ENCODE results near the gene SYNCRIP. TPM values are rescaled to one million over a fixed set of nuclear protein-coding genes. Genes with fewer than 3 reads are reported as not detected.

The SYNCRIP gene
- total and polyA plus RNA-seq, 2 of the 13 experiments (the other 11 are each of a cell fraction or from before 2014, with no cell fraction given) = 8.1 to 112 TPM

DNA sequence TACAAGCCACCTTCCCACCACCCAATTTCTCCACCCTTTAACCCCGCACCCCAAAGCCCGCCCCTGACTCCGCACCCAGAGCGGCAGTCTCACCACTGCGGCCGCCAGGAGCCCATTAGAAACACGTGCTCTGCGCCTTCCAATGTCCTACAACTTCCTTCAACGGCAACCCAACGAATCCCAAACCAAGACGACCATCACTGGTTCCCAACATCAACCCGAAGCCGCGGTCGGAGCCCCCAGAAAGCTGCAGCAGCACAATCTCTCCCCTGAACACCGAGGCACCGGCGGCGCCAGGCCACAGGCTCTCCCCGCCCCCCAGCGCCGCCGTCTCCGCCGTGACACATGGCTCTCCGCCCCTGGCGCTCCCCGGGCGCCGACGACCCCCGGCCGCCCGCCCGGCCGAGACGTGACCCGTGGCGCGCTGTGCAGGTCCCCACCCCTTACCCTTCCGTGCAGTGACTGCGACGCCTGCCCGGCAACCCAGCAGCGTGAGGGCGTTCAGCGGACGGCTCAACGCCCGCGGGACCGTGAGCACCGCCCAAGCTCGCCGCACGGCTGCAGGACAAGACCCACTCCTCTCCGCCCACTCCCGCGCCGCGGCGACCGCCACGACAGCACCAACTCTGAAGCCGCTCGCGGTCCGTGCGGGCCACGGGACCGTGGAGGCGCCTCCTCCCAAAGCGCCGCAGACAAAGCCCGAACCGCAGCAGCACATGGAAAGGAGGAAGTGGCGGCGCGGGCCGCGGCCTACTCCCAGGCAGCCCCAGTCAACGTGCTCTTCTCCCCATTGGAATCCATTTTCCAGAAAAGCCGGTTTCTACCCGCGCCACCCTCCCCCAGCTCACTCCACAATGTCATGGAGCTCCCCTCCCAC, 551 bp downstream of the SYNCRIP start (continued):
- TF ChIP-seq GABPA (IDR thresholded peaks at IDR 0.05; ENCODE audit: low read depth, low read length) (no peak), GABPA (CRISPR knock-in tag; IDR thresholded peaks at IDR 0.05; ENCODE audit: low read depth) (no peak), RNF219 (CRISPR knock-in tag; IDR thresholded peaks at IDR 0.05) (0 out of 2 replicates have a peak, but pooled peaks have one; percentile 25), CSRNP2 (CRISPR knock-in tag; conservative IDR thresholded peaks at IDR 0.05; ENCODE audit: low read depth) (no peak; the same call in 1 of the 2 replicates), ZNF329 (CRISPR knock-in tag; IDR thresholded peaks at IDR 0.05; ENCODE audit: low read depth) (no peak; the same call in 1 of the 2 replicates), ZNF251 (CRISPR knock-in tag; IDR thresholded peaks at IDR 0.05) (no peak), KMT2A (CRISPR knock-in tag; IDR thresholded peaks at IDR 0.05) (peak; percentile 54; the same call in 1 of the 2 replicates), CBX5 (CRISPR knock-in tag; IDR thresholded peaks at IDR 0.05; ENCODE audit: borderline replicate concordance) (no peak), MYC (CRISPR knock-in tag; IDR thresholded peaks at IDR 0.05; ENCODE audit: borderline replicate concordance) (peak; percentile 16; the same call in 1 of the 2 replicates), THAP11 (CRISPR knock-in tag; IDR thresholded peaks at IDR 0.05) (peak; percentile 31; the same call in 1 of the 2 replicates), NFKB2 (CRISPR knock-in tag; IDR thresholded peaks at IDR 0.05; ENCODE audit: borderline replicate concordance) (peak; percentile 53; the same call in 1 of the 2 replicates), POLR2A (IDR thresholded peaks at IDR 0.05; ENCODE audit: insufficient read depth in 1 of 2, low read depth in 2 of 2, low read length in 2 of 2) (0 out of 4 replicates have a peak, but pooled peaks of 1 of the 2 experiments have one; percentile 40), ZNF841 (CRISPR knock-in tag; IDR thresholded peaks at IDR 0.05; ENCODE audit: borderline replicate concordance) (peak; percentile 63; the same call in 1 of the 2 replicates), PHF8 (CRISPR knock-in tag; IDR thresholded peaks at IDR 0.05) (peak; percentile 44), ARID2 (CRISPR knock-in tag; IDR thresholded peaks at IDR 0.05; ENCODE audit: borderline replicate concordance) (peak; percentile 96), ZNF253 (CRISPR knock-in tag; IDR thresholded peaks at IDR 0.05; ENCODE audit: borderline replicate concordance) (0 out of 2 replicates have a peak, but pooled peaks have one; percentile 84), TFDP2 (CRISPR knock-in tag; IDR thresholded peaks at IDR 0.05) (no peak; the same call in 1 of the 2 replicates), ZNF768 (CRISPR knock-in tag; IDR thresholded peaks at IDR 0.05) (peak; percentile 49; the same call in 1 of the 2 replicates), SNRNP70 (IDR thresholded peaks at IDR 0.05; ENCODE audit: low read depth, low read length) (no peak), ZNF616 (CRISPR knock-in tag; IDR thresholded peaks at IDR 0.05; ENCODE audit: low read depth) (peak; percentile 48; the same call in 1 of the 2 replicates)
- TF ChIP-seq, protein P1, sequence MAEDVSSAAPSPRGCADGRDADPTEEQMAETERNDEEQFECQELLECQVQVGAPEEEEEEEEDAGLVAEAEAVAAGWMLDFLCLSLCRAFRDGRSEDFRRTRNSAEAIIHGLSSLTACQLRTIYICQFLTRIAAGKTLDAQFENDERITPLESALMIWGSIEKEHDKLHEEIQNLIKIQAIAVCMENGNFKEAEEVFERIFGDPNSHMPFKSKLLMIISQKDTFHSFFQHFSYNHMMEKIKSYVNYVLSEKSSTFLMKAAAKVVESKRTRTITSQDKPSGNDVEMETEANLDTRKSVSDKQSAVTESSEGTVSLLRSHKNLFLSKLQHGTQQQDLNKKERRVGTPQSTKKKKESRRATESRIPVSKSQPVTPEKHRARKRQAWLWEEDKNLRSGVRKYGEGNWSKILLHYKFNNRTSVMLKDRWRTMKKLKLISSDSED (CRISPR knock-in tag; IDR thresholded peaks at IDR 0.05) = 0 out of 2 replicates have a peak, but pooled peaks have one; percentile 54

All from HepG2 (cell line).